Activated CD8-positive, alpha-beta memory T cell treated with anti-CD3 and anti-CD28 coated beads for 48 hours (primary cell): ENCODE measurements around the gene EP300.

ENCODE experiments used
- DNase-seq, 3 experiments: peaks; one replicate each; pipeline ENCODE4 v3.0.0-alpha.2; 2020; ENCODE audit warnings: low read depth in 2 of 3, low spot score in 2 of 3

The EP300 gene

GRCh38 chr22:41204066-41204465, 111.7 kb downstream of the EP300 start:
- DNase-seq = no peak

DNA sequence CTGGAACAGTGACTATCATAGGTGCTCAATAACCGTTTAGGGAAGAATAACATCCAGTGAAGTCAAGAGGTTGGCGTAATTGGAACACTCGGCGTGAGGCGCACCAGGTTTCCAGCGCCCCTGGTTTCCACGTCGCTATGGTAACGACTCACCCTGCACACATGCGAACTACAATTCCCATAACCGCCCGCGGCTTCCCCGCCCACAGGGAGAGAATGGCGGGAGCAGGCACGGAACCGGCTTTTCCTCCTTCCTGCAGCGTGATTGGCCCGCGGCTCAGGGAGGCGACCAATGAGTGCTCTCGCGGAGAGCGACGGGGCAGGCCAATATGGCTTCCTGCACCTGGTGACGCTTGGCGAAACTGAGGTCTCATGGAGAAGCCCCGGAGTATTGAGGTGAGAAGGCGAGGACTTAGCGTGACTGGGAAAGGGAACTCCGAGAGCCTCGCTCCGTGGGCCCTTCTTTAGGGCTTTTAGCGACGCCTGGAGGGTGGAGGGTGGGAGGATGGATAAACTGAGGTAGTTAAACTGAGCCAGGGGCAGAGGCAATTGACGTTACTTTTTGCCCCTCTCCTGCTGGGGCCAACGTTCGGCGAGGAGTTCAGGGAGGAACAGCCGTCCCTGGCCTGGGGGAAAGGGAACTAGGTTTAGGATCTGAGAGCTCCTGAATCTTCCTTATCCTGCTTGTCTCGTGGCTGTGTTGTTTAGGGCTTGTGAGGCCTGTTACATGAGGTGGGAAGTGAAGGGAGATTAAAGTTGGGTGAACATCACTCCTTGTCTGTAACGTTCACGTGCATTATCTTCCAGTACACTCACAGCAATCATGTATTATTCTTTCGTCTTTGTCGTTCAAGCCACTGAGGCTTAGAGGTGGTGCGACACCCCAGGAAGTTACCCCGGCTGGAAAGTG, 112.9 kb downstream of the EP300 start, which contains the start of gene L3MBTL2:
Gene L3MBTL2 (plus strand): TSS at position 321 of the 909 bp plus-strand sequence. CDS start 51 bp downstream, at position 372.
- peak; percentile 96 to 98 (median 96) for DNase-seq

DNA sequence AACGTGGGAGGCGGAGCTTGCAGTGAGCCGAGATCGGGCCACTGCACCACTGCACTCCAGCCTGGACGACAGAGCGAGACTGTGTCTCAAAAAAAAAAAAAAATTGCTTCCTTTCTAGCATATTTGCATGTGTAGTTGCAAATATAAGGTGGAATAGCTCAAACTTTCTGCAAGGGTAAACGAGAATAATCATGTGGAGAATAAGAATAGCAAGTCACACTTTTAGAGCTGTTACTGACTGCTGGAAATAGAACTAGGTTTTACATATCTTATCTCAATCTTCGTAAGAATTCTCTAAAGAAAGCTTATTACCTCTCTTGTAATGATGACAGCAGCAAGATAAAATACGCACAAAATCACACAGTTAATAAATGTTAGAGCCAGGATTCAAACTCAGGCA, 114.3 kb downstream of the EP300 start:
- no peak for DNase-seq

DNA sequence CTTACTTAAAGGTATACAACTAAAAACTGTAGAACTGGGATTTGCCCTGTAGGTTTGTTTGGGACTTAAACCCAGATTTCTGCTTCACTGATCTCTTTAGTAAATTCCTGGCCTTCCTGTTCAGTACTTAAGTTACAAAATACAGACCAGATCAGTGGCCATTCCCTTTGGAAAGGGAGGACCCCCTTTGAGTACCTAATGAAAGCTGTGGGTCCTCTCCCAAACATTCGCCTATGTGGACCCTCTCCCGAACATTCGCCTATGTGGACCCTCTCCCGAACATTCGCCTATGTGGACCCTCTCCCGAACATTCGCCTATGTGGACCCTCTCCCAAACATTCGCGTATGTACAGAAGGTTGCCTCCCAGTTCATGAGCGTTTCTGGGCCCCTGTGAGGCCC, 123.0 kb downstream of the EP300 start:
- no peak for DNase-seq

- DNase-seq = no peak
Observed at GRCh38 chr22:41215926-41216325, 123.5 kb downstream of the EP300 start.

GRCh38 chr22:41216984-41217383, 124.6 kb downstream of the EP300 start:
- no peak for DNase-seq

DNA sequence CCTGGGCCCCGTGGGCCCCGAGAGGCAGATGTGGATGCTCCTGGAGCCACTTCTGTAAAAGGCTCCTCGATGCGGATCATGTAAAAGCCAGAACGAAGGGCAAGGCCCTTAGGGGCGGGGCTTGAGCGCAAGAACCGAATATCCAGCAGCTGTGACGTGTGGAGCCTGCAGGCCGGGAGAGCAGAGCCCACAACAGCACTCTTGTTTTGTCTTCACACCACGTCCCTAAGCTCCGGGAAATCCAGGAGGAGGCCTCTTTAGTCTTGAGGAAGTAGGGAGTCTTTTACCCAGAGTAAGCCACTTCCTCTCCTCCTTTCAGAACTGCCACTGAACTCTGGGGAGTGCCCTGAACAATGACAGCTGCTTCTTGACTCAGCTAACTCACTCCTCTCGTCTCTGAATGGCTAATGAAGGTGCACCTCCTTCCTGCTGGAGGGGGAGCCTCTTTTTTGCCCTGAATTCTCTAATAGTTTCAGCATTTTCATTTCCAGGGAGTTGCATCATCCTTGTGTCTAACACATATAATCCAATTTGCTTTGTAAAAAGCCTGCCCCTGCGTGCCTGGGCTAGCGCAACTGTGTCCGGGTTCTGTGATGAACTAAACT, 125.3 kb downstream of the EP300 start:
- no peak for DNase-seq

DNA sequence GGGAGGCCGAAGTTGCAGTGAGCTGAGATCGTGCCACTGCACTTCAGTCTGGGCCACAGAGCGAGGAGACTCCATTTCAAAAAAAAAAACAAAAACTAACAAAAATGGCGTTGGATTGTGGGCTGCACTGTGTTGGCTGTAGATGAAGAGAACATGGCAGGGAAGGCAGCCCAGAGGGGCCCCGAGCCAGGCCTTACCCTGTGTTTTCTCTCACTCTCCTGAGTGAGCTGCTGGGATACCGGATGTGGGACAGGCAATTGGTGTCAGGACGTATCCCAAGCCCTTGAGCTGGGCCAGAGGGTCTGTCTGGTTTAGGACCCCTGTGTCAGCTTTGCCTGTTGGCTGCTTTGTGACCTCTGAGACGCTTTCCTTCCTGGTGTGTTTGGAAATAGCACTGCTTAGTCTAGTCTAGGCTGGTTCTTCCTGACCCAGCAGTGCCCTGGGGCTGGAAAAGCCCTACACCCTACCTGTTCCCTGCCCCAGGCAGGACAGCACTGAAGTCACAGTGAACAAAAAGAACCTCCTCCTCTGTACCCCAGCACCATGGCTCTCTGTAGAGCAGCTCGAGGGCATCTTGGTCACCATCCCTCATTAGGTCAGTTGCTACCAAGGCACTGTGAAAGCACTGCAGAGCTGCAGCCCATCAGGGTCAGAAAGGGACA, 130.6 kb downstream of the EP300 start:
- no peak for DNase-seq

- DNase-seq = no peak
Observed at GRCh38 chr22:41223535-41223934, 131.1 kb downstream of the EP300 start.

DNA sequence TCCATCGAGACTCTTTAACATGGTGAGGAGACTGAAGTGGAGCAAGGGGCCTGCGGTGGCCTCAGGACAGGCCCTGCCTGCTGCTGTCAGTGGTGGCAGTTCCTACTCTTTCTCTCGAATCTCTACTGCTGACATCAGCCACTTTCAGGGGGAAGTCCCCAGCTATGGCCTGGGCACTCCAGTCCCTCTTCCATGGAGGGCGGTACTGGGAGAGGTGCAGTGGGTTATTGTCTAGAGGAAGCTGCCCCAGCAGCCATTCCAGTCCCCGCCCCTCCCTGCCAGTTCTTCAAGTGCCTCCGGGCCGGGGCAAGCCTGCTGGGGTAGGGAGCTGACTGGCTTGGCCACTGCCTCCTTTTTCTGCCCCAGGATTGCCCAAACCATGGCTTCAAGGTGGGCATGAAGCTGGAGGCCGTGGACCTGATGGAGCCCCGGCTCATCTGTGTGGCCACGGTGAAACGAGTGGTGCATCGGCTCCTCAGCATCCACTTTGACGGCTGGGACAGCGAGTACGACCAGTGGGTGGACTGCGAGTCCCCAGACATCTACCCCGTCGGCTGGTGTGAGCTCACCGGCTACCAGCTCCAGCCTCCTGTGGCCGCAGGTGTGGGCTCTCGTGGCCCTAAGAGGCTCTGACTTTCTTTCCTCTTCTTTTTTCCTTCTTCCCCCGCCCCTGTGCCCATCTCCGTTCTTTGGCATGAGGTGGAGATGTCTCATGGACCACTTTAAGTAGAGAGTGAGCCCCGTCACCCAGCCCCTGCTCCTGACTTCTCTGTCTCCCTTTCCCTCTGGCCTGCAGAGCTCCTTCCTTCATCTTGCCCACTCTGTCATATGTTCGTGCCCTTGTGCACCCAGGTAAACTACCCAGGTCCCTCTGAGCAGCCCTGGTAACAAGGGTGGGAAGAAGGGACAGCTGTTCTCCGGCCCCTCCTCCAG, 134.6 kb downstream of the EP300 start:
- DNase-seq = no peak

DNA sequence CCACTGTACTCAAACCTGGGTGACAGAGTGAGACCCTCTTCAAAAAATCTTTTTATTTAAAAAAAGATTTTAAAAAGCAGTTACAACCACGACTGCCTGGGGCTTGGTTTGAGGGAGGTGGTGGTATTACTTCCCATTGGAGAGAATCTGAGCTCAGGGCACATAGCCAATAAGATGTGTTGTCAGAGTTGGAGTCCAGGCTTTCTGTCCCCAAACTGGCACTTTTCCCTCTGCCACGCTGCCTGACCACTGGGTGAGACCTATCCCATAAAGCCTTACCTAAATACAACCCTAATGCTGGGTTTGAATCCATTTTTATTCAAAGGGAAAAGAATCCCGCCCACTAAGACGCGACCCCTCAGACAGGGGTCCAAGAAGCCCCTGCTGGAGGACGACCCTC, 136.8 kb downstream of the EP300 start:
- DNase-seq = no peak
